ENCODE data around the gene FANCM. TPM values are rescaled to one million over a fixed set of nuclear protein-coding genes. Genes with fewer than 3 reads are reported as not detected.

Gene FANCM
- total RNA-seq, 1 donor from 2014 or later: 4.2 TPM

- no peaks in the 10 kb centered on the region for H3K27me3 ChIP-seq (ENCODE audit: insufficient read depth, low read length)
- no peak for TF ChIP-seq CTCF (IDR thresholded peaks at IDR 0.05; ENCODE audit: insufficient read depth, low read depth, low read length)
- TF ChIP-seq EZH2 (IDR thresholded peaks at IDR 0.05; ENCODE audit: insufficient read depth, low read length): no peak
- FAIRE-seq: no peak
- Mint-ChIP-seq H3K9me3 (ENCODE audit: unreplicated experiment) (no peaks in the 10 kb centered on the region), H3K36me3 (ENCODE audit: low read depth, unreplicated experiment) (peaks cover 12% of the 10 kb centered on the region), H3K4me3 (ENCODE audit: unreplicated experiment) (no peak overlapping the region), H3K27ac (ENCODE audit: unreplicated experiment) (no peak overlapping the region), H3K27me3 (ENCODE audit: low read depth, unreplicated experiment) (no peaks in the 10 kb centered on the region), H3K4me1 (ENCODE audit: low read depth, unreplicated experiment) (peaks cover 7% of the 10 kb centered on the region)
- H2AFZ ChIP-seq (ENCODE audit: low read depth, low read length): no peak overlapping the region
- H3K36me3 ChIP-seq (ENCODE audit: insufficient read depth, low read length): peaks cover 54% of the 10 kb centered on the region
- no peak overlapping the region for H3K4me3 ChIP-seq (ENCODE audit: insufficient read depth, low read depth, low read length)
- H3K9ac ChIP-seq (ENCODE audit: low read length): no peak overlapping the region
- no peaks in the 10 kb centered on the region for H3K9me3 ChIP-seq (ENCODE audit: insufficient read depth, low read depth, low read length)
- no peak overlapping the region for H3K27ac ChIP-seq (ENCODE audit: low read depth, low read length)
- no peaks in the 10 kb centered on the region for H3K4me1 ChIP-seq (ENCODE audit: insufficient read depth, low read length)
- peaks cover 4% of the 10 kb centered on the region for H4K20me1 ChIP-seq (ENCODE audit: insufficient read depth, low read length)
- no peak for DNase-seq (ENCODE audit: low read depth)
- H3K79me2 ChIP-seq (ENCODE audit: insufficient read depth, low read length): peaks cover 8% of the 10 kb centered on the region
- no peak overlapping the region for H3K4me2 ChIP-seq (ENCODE audit: low read length)
Measured at GRCh38 chr14:45114327-45114726, 21.4 kb upstream of the FANCM start.

GRCh38 chr14:45118594-45118993 lies 17.1 kb upstream of the FANCM start:
- no peaks in the 10 kb centered on the region for H3K27me3 ChIP-seq (ENCODE audit: insufficient read depth, low read length)
- H3K9ac ChIP-seq (ENCODE audit: low read length): no peak overlapping the region
- Mint-ChIP-seq H3K36me3 (ENCODE audit: low read depth, unreplicated experiment) (peaks cover 9% of the 10 kb centered on the region), H3K9me3 (ENCODE audit: unreplicated experiment) (no peaks in the 10 kb centered on the region), H3K4me1 (ENCODE audit: low read depth, unreplicated experiment) (peaks cover 2% of the 10 kb centered on the region), H3K4me3 (ENCODE audit: unreplicated experiment) (no peak overlapping the region), H3K27me3 (ENCODE audit: low read depth, unreplicated experiment) (no peaks in the 10 kb centered on the region), H3K27ac (ENCODE audit: unreplicated experiment) (no peak overlapping the region)
- H2AFZ ChIP-seq (ENCODE audit: low read depth, low read length): no peak overlapping the region
- H4K20me1 ChIP-seq (ENCODE audit: insufficient read depth, low read length): peaks cover 2% of the 10 kb centered on the region
- peaks cover 59% of the 10 kb centered on the region for H3K36me3 ChIP-seq (ENCODE audit: insufficient read depth, low read length)
- no peak overlapping the region for H3K27ac ChIP-seq (ENCODE audit: low read depth, low read length)
- no peaks in the 10 kb centered on the region for H3K4me1 ChIP-seq (ENCODE audit: insufficient read depth, low read length)
- H3K79me2 ChIP-seq (ENCODE audit: insufficient read depth, low read length): peaks cover 3% of the 10 kb centered on the region
- no peak for FAIRE-seq
- no peak for TF ChIP-seq CTCF (IDR thresholded peaks at IDR 0.05; ENCODE audit: insufficient read depth, low read depth, low read length)
- TF ChIP-seq EZH2 (IDR thresholded peaks at IDR 0.05; ENCODE audit: insufficient read depth, low read length): no peak
- H3K4me2 ChIP-seq (ENCODE audit: low read length): no peak overlapping the region
- H3K9me3 ChIP-seq (ENCODE audit: insufficient read depth, low read depth, low read length): no peaks in the 10 kb centered on the region
- no peak overlapping the region for H3K4me3 ChIP-seq (ENCODE audit: insufficient read depth, low read depth, low read length)
- no peak for DNase-seq (ENCODE audit: low read depth)

GRCh38 chr14:45120096-45120495 lies 15.6 kb upstream of the FANCM start:
- H3K27me3 Mint-ChIP-seq (ENCODE audit: low read depth, unreplicated experiment): no peaks in the 10 kb centered on the region
- Histone ChIP-seq H3K36me3 (ENCODE audit: insufficient read depth, low read length) (peaks cover 55% of the 10 kb centered on the region), H3K9me3 (ENCODE audit: insufficient read depth, low read depth, low read length) (no peaks in the 10 kb centered on the region), H3K27ac (ENCODE audit: low read depth, low read length) (no peak overlapping the region), H3K4me3 (ENCODE audit: insufficient read depth, low read depth, low read length) (no peak overlapping the region), H3K27me3 (ENCODE audit: insufficient read depth, low read length) (no peaks in the 10 kb centered on the region), H2AFZ (ENCODE audit: low read depth, low read length) (no peak overlapping the region), H4K20me1 (ENCODE audit: insufficient read depth, low read length) (peaks cover 4% of the 10 kb centered on the region), H3K4me1 (ENCODE audit: insufficient read depth, low read length) (no peaks in the 10 kb centered on the region), H3K4me2 (ENCODE audit: low read length) (no peak overlapping the region), H3K79me2 (ENCODE audit: insufficient read depth, low read length) (peaks cover 6% of the 10 kb centered on the region), H3K9ac (ENCODE audit: low read length) (no peak overlapping the region)
- no peak for FAIRE-seq
- no peaks in the 10 kb centered on the region for H3K4me1 Mint-ChIP-seq (ENCODE audit: low read depth, unreplicated experiment)
- H3K9me3 Mint-ChIP-seq (ENCODE audit: unreplicated experiment): no peaks in the 10 kb centered on the region
- TF ChIP-seq EZH2 (IDR thresholded peaks at IDR 0.05; ENCODE audit: insufficient read depth, low read length) (no peak), CTCF (IDR thresholded peaks at IDR 0.05; ENCODE audit: insufficient read depth, low read depth, low read length) (no peak)
- DNase-seq (ENCODE audit: low read depth): no peak
- no peak overlapping the region for H3K27ac Mint-ChIP-seq (ENCODE audit: unreplicated experiment)
- H3K4me3 Mint-ChIP-seq (ENCODE audit: unreplicated experiment): no peak overlapping the region
- H3K36me3 Mint-ChIP-seq (ENCODE audit: low read depth, unreplicated experiment): peaks cover 11% of the 10 kb centered on the region
